Neural cell (in vitro differentiated cells): ENCODE measurements around the gene GAS7.

Experiments used
- CTCF ChIP-seq: fragments of 450-650 bp; IDR thresholded peaks from 2 replicates; pipeline ENCODE4 v1.5.1; 2014; ENCODE audit warnings: antibody characterized with exemption, mild to moderate bottlenecking, moderate library complexity; ENCODE audit not compliant: poor library complexity, severe bottlenecking
- EP300 ChIP-seq: fragments of 450-650 bp; conservative IDR thresholded peaks from 2 replicates; pipeline ENCODE4 v1.6.1; 2014; ENCODE audit warnings: antibody characterized with exemption, mild to moderate bottlenecking, moderate library complexity; ENCODE audit not compliant: poor library complexity, severe bottlenecking
- EZH2 ChIP-seq: fragments of 200-600, 300-800 bp; shearing (Covaris generic), sonication (generic); IDR thresholded peaks from 2 replicates; pipeline ENCODE4 v1.6.1; 2014; ENCODE audit warnings: antibody characterized with exemption, low read length, borderline replicate concordance, mild to moderate bottlenecking; ENCODE audit not compliant: insufficient read depth, poor library complexity, severe bottlenecking
- MXI1 ChIP-seq: fragments of 450-650 bp; conservative IDR thresholded peaks from 2 replicates; pipeline ENCODE4 v1.6.1; 2014; ENCODE audit warnings: antibody characterized with exemption, mild to moderate bottlenecking; ENCODE audit not compliant: poor library complexity, severe bottlenecking
- RAD21 ChIP-seq: fragments of 450-650 bp; conservative IDR thresholded peaks from 2 replicates; pipeline ENCODE4 v1.6.1; 2014; ENCODE audit warnings: antibody characterized with exemption, mild to moderate bottlenecking, moderate library complexity

- no peak for TF ChIP-seq RAD21
- no peak for TF ChIP-seq CTCF
- TF ChIP-seq EZH2 = no peak
- TF ChIP-seq MXI1 = no peak
- TF ChIP-seq EP300 = no peak
Observed at GRCh38 chr17:10238661-10239060, 40.3 kb upstream of the GAS7 start.
